ENCODE measurements around the gene PTPRN.
"Not testable (repeated sequence)": the region's sequence is repeated elsewhere in the genome, so short reads cannot be mapped to it uniquely, and the experiment has no call there.

PTPRN gene

DNA sequence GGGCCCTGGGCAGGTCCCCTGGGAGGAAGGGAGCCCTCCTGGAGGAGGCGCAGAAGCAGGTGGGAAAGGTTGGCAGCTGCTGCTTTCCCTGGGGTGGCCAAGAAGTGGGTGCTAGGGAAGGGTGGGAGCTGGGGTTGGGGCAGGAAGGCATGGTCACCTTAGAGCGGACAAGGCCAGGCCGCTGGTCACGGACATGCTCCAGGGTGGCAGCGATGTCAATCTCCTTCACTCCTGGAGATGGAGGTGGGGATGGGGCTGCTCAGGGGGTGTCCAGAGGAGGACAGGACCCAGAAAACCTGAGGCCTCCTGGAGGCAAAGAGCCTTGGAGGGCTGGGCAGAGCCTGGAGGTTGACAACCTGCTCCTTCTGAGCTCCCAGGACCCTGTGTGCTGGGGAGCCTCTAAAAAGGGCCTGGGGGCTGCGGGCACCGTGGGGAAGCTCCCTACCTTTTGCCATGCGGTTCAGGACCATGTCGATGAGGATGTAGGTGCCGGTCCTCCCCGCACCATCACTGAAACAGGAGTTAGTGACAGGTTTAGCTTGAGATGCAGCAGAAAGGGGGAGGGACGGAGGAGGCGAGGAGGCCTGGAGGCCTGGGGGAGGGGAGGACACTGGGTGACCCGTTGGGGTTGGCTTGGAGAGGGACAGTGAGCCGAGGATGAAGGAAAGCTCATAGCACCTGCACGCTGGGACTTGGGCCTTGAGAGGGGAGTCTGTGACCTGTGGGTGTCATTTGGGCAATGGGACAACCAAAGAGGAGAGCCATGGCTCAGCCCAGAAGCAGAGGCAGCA, 18.6 kb downstream of the PTPRN start:
- TF ChIP-seq, protein P1, sequence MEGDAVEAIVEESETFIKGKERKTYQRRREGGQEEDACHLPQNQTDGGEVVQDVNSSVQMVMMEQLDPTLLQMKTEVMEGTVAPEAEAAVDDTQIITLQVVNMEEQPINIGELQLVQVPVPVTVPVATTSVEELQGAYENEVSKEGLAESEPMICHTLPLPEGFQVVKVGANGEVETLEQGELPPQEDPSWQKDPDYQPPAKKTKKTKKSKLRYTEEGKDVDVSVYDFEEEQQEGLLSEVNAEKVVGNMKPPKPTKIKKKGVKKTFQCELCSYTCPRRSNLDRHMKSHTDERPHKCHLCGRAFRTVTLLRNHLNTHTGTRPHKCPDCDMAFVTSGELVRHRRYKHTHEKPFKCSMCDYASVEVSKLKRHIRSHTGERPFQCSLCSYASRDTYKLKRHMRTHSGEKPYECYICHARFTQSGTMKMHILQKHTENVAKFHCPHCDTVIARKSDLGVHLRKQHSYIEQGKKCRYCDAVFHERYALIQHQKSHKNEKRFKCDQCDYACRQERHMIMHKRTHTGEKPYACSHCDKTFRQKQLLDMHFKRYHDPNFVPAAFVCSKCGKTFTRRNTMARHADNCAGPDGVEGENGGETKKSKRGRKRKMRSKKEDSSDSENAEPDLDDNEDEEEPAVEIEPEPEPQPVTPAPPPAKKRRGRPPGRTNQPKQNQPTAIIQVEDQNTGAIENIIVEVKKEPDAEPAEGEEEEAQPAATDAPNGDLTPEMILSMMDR (IDR thresholded peaks at IDR 0.05; ENCODE audit: control extremely low read depth, extremely low read depth, low read depth, missing control alignments), result no peak
- no peak for DNase-seq (ENCODE audit: extremely low spot score)
- ChIA-PET POLR2A (no interaction called here), CTCF (interaction anchor here (0.6 to 12.0 kb wide), 5 partner anchors 9 to 131 kb away, joined by 3 to 336 read pairs (median 116); partner anchors contain the start of genes CNPPD1, DNAJB2, SLC23A3 and TUBA4A)

DNA sequence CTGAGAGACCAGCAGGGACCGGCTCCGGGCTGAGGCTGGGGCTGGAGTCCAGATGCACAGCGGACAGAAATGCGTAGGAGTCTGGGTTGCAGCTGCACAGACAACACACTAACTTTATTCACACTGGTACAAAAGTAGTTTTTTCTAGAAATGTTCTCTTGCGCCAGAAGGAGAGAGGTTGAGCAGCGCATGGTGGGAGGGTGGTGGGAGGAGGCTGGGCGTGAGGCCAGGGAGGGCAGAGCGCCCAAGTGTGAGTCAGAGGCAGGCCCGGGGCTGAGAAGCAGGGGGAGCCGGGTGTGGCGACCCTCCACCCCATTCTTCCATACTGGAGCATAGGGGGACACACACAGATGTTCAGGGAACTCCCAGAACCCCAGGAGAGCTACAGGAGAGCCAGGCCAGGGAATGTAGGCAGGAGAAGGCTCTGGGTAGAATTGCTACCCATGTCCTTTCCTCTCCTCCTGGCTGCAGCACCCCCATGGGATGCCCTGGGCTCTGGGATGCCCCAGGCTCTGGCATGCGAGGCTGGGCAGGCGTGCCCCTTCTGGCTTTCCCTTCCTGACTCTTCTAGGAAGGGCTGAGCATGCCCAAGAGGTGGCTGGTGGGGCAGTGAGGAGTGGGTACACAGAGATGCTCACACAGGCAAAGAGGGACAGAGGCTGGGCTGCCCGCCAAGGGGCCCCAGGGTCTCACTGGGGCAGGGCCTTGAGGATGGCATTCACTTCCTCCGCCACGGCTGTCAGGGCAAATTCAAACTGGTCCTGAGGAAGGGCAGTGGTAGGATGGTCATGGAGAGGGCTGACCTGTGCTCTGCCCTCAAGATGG, 19.5 kb downstream of the PTPRN start:
- no peak for DNase-seq (ENCODE audit: extremely low spot score)
- TF ChIP-seq, protein P1 (IDR thresholded peaks at IDR 0.05; ENCODE audit: control extremely low read depth, extremely low read depth, low read depth, missing control alignments), result no peak
- ChIA-PET CTCF (interaction anchor here (1.4 to 12.0 kb wide), 3 partner anchors 10 to 117 kb away, joined by 5 to 336 read pairs (median 164); partner anchors contain the start of genes CNPPD1, DNAJB2 and SLC23A3), POLR2A (interaction anchor here (1.4 kb wide), 1 partner anchor 11 kb away, joined by 3 read pairs; the partner anchor contains the start of gene DNAJB2)

DNA sequence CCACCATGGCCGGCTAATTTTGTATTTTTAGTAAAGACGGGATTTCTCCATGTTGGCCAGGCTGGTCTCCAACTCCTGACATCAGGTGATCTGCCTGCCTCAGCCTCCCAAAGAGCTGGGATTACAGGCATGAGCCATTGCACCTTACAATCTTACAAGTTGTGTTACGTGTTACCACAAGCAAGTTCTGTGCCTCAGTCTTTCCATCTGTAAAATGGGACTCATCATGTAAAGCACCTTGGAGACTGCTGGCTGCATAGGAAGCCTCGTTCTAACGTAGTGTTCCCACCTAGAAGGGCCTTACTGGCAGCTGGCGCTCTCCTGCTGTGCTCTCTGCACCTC, 20.0 kb downstream of the PTPRN start:
- DNase-seq (ENCODE audit: extremely low spot score), result no peak
- POLR2A ChIA-PET, result interaction anchor here (1.4 kb wide), 1 partner anchor 10 kb away, joined by 3 read pairs; the partner anchor contains the start of gene DNAJB2
- TF ChIP-seq, protein P1 (IDR thresholded peaks at IDR 0.05; ENCODE audit: control extremely low read depth, extremely low read depth, low read depth, missing control alignments), result no peak
- CTCF ChIA-PET, result interaction anchor here (0.7 to 11.5 kb wide), 2 partner anchors 8 to 10 kb away, joined by 3 to 336 read pairs; partner anchors contain the start of gene DNAJB2

DNA sequence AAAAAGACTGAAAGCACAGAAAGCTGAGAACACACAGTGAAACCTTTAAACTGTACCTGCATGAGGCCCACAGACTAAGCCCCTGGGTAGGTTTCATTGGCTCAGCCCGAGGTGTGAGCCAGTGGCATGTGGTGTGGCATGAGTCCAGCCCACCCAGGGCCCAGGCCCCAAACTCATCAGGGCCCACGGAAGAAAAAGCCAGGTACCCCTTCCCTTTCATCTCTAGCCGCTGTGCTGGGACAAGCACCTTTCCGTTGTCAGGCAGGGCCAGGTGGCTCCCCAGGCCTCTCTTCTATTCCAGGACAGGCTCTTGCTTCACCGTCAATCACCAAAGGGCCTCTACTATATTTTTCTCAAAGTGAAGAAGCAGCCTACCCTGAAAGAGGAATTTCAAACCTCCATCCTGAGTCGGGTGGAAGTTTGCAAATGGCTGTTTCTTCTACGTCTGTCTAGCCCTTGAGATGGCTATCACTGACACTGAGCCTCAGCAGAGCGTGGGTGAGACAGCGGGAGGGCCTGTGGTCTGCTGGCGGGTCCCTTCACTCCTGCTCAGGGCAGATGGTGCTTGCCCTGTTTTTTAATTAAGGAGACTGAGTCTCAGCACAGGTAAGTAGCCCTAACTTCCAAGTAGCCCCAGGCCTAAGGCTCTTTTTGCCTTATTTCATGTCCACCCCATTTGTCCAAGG, 21.5 kb downstream of the PTPRN start:
- TF ChIP-seq, protein P1 (IDR thresholded peaks at IDR 0.05; ENCODE audit: control extremely low read depth, extremely low read depth, low read depth, missing control alignments), result no peak
- ChIA-PET CTCF (interaction anchor here (3.9 to 11.5 kb wide), 2 partner anchors 8 to 11 kb away, joined by 20 to 336 read pairs; partner anchors contain the start of gene DNAJB2), POLR2A (interaction anchor here (0.7 kb wide), 1 partner anchor 9 kb away, joined by 3 read pairs; no protein-coding TSS in a partner anchor)
- DNase-seq (ENCODE audit: extremely low spot score), result no peak

DNA sequence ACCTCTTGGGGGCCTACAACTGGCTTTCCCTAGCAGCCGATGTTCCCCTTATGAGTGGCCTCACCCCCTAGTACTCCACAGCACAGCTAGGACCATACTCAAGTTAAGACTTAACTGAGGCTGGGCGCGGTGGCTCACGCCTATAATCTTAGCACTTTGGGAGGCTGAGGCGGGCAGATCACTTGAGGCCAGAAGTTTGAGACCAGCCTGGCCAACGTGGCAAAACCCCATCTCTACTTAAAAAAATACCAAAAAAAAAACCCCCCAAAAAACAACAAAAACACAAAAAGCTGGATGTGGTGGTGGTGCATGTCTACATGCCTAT, 22.1 kb downstream of the PTPRN start:
- CTCF ChIA-PET, result interaction anchor here (1.0 to 16.0 kb wide), 4 partner anchors 4 to 25 kb away, joined by 4 to 336 read pairs (median 178); partner anchors contain the start of gene DNAJB2
- POLR2A ChIA-PET, result interaction anchor here (0.7 to 0.9 kb wide), 2 partner anchors 9 to 59 kb away, joined by 3 read pairs; no protein-coding TSS in a partner anchor
- DNase-seq (ENCODE audit: extremely low spot score), result not testable (repeated sequence)

DNA sequence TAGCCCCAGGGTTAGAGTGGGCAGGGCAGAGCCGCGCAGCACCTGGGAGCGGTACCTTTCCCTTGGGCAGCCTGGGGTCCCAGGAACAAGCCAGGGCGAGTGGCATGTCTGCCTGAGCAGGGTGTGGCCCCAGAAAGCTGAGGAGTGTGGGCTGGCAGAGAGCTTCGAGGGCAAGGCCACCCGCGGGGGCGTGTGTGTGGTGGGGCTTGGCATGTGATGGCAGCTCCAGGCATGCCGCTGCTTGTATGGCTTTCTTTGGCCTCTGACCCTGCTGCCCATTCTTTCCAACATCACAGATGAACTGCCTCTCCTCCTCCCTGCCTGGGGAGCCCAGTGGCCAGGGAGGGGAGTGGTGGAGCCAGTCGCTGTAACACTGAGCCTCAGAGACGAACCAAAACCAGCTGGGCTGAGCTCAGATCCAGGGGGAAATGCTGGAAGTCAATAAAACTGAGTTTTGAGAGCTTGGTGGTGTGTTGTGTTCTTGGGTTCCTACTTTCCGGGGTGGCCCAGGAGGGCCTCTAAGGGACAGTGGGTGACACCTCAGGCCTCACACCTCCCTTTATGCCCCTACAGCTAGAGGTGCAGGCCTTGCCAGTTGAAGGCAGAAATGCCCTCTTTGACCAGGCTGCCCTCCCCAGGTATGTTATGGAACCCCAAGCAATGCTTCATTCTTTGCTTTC, 22.6 kb downstream of the PTPRN start:
- ChIA-PET CTCF (interaction anchor here (1.0 to 16.0 kb wide), 5 partner anchors 4 to 307 kb away, joined by 4 to 336 read pairs (median 20); partner anchors contain the start of gene DNAJB2), POLR2A (interaction anchor here (0.7 to 1.0 kb wide), 3 partner anchors 8 to 59 kb away, joined by 3 to 8 read pairs (median 3); no protein-coding TSS in a partner anchor)
- no peak for DNase-seq (ENCODE audit: extremely low spot score)
- TF ChIP-seq, protein P1 (IDR thresholded peaks at IDR 0.05; ENCODE audit: control extremely low read depth, extremely low read depth, low read depth, missing control alignments), result no peak

Measured in GM10248 (cell line).